ENCODE measurements around the gene PRPH2. TPM values are rescaled to one million over a fixed set of nuclear protein-coding genes. Genes with fewer than 3 reads are reported as not detected.
"Not testable (repeated sequence)": the region's sequence is repeated elsewhere in the genome, so short reads cannot be mapped to it uniquely, and the experiment has no call there.

PRPH2 gene
- total RNA-seq, 1 donor: 2.6 TPM

DNA sequence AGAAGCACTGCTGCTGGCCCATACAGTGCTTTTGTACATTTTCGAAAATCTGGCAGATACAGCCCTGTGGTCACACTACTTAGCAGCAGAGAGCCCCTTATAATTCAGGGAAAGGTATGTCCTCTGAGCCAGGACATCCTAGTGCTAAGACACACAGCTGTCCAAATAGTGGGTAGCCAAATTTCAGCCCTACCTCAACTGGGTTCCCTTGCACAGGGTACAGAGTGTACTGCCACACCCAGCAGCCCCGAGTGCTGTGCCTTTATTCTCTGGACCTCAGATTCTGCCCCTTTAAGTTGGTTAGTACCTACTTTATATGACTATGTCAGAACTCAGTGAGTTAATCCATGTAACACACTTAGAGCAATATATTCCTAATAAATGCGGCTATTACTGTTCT is 47.6 kb downstream of the PRPH2 start:
- H3K4me3 ChIP-seq (ENCODE audit: low read depth, low read length): no peak overlapping the region
- TF ChIP-seq CTCF (IDR thresholded peaks at IDR 0.05; ENCODE audit: insufficient read depth, low read depth, low read length): no peak
- DNase-seq (ENCODE audit: low read depth): no peak

DNA sequence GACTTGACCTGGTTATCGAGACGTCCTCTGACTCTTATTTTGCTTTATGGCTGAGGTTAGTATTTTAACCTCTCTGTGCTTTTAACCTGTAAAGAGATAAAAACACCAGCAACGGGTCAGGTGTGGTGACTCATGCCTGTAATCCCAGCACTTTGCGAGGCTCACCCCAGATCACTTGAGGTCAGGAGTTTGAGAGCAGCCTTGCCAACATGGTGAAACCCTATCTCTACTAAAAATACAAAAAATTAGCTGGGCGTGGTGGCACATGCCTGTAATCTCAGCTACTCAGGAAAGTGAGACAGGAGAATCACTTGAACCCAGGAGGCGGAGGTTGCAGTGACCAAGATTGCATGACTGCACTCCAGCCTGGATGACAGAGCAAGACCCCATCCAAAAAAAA is 48.0 kb downstream of the PRPH2 start:
- H3K4me3 ChIP-seq (ENCODE audit: low read depth, low read length): not testable (repeated sequence)
- DNase-seq (ENCODE audit: low read depth): peak; percentile 8

GRCh38 chr6:42664718-42665117 is 57.7 kb downstream of the PRPH2 start:
- no peak for TF ChIP-seq CTCF (IDR thresholded peaks at IDR 0.05; ENCODE audit: insufficient read depth, low read depth, low read length)
- DNase-seq (ENCODE audit: low read depth): no peak

DNA sequence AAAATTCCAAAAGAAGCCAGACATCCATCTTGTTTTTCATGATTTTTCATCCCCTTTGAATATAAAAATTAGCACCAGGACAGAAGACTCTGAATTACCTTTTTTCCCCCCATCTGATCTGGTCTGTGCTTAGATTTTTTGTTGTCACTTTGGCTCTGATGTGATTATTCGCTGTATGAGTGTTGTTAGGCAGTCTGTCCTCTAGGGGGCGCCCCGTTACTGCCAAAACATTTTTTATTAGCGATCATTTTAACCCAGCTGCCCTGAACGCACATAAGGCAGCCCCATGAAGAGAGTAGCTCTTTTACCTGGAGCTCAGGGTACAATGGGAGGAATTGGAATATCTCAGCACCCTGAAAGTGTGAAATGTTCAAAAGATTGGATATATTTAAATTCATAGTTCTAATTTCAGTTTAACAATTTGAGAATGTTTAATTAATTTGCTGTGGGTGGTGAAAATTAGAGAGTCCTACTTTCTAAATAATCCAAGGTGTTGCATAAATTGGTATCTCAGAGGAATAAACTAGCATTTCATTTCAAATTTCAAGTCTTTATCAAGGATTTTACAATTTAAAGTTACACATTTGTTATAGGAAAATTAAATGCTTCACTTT is 60.8 kb downstream of the PRPH2 start:
- DNase-seq (ENCODE audit: low read depth): peak; percentile 76
- peak; percentile 82 for TF ChIP-seq CTCF (IDR thresholded peaks at IDR 0.05; ENCODE audit: insufficient read depth, low read depth, low read length)
- H3K4me3 ChIP-seq (ENCODE audit: low read depth, low read length): no peak overlapping the region

More at GRCh38 chr6:42664718-42665117, 57.7 kb downstream of the PRPH2 start:
- no peak overlapping the region for H3K4me3 ChIP-seq (ENCODE audit: low read depth, low read length)

DNA sequence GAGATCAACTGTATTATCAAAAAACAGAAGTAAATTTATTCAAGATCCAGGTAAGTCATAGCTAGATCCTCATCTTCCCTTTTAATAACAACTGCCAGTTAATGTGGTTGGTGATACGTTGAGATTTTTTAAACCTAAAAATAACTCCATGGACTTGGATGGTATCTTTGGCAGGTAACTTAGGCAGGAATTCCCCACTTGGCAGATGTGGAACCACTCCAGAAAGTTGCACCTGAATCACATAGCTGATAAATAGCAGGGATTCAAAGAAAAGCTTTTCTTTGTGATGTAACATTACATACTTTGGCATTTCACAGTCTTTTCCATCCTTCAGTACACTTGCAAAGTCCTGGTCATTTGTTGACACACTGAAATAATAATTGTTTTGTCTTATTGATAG is 62.6 kb downstream of the PRPH2 start:
- DNase-seq (ENCODE audit: low read depth): no peak
- TF ChIP-seq CTCF (IDR thresholded peaks at IDR 0.05; ENCODE audit: insufficient read depth, low read depth, low read length): no peak
- H3K4me3 ChIP-seq (ENCODE audit: low read depth, low read length): no peak overlapping the region

- TF ChIP-seq CTCF (IDR thresholded peaks at IDR 0.05; ENCODE audit: insufficient read depth, low read depth, low read length): no peak
- no peak overlapping the region for H3K4me3 ChIP-seq (ENCODE audit: low read depth, low read length)
- DNase-seq (ENCODE audit: low read depth): no peak
Observed at GRCh38 chr6:42653851-42654250, 68.5 kb downstream of the PRPH2 start.

DNA sequence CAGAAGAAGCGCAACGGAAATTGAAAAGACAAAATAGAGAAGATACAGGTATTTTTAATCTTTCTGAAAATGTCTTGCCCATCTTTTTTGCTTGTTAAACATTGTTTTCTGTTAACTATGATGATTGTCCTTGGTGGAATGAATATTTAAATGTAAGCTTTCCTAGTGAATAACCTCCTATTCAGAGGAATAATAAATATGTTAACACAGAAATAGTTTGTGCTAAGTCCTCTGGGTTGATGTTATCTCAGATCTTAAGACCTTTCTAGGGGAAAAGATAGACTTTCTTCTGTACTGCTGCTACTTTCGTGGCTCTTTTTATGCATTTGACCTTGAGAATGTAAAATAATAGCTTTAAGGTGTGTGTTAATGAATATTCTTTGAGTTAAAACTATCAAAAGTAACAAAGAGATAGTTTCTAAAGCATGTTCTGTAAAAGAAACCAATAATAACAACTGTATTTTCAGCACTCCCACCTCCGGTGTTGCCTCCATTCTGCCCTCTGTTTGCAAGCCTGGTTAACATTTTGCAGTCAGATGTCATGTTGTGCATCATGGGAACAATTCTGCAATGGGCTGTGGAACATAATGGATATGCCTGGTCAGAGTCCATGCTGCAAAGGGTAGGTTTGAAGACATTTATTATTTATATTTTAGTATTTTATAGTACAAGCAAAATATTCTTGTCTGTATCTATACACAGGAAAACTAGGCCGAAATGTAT is 70.2 kb downstream of the PRPH2 start:
- no peak for DNase-seq (ENCODE audit: low read depth)
- no peak for TF ChIP-seq CTCF (IDR thresholded peaks at IDR 0.05; ENCODE audit: insufficient read depth, low read depth, low read length)
- H3K4me3 ChIP-seq (ENCODE audit: low read depth, low read length): no peak overlapping the region

Small RNAs within 50 kb of the gene (small RNA-seq; reads per million reads assigned to genes)
- not detected for gene RNU6-890P

Other genes starting within 250 kb of the PRPH2 start
- gene UBR2, start 158.6 kb downstream of the PRPH2 start, total RNA-seq: 18.4 and 30.7 TPM in 2 replicates
- gene TBCC, start 23.5 kb upstream of the PRPH2 start, total RNA-seq: 38.7 and 42.3 TPM in 2 replicates
- 4.5 and 5.6 TPM in 2 replicates for gene BICRAL, start 59.5 kb upstream of the PRPH2 start, total RNA-seq
- gene RPL7L1, start 157.0 kb upstream of the PRPH2 start, total RNA-seq: 117 and 157 TPM in 2 replicates
- not detected in 2 replicates for gene PTCRA, start 193.5 kb upstream of the PRPH2 start, total RNA-seq
- 26.7 and 36.7 TPM in 2 replicates for gene CNPY3, start 206.9 kb upstream of the PRPH2 start, total RNA-seq
- 0.32 TPM in 1 of 2 replicates, not detected in the other for gene GNMT, start 238.2 kb upstream of the PRPH2 start, total RNA-seq

Data from fibroblast of villous mesenchyme (primary cell).